HepG2 (cell line): ENCODE measurements around the gene XKR3. TPM values are rescaled to one million over a fixed set of nuclear protein-coding genes. Genes with fewer than 3 reads are reported as not detected.

Experiments
- ATAC-seq: fragments of 200-7000 bp; cut with Tn5 transposase; 3 replicates; pipeline ENCODE4 v1.9.1; 2020; ENCODE audit warnings: mild to moderate bottlenecking, moderate library complexity
- BruUV-seq: library from RNA; stranded (reverse); fragments of 400-500 nt; replicated peaks from 2 replicates; lab custom pipeline; 2021; lab: Mats Ljungman, UMichigan
- CTCF ChIA-PET: fragments of 300-600 bp; formaldehyde crosslinking; extraction: SDS; loops from one replicate; lab custom pipeline; 2021; ENCODE audit warnings: low total read pairs, inconsistent platforms, low intra/inter-chr PET ratio; lab: Yijun Ruan, JAX
- POLR2A ChIA-PET: fragments of 350-600 bp; sonication (Branson Sonifier 250); formaldehyde crosslinking; loops from one replicate; lab custom pipeline; 2020; ENCODE audit warnings: antibody characterized with exemption, inconsistent platforms; lab: Yijun Ruan, JAX
- DNase-seq: peaks from one replicate; pipeline ENCODE4 v3.0.0-alpha.2; 2015; ENCODE audit warnings: low spot score
- FAIRE-seq: peaks from 3 replicates; lab custom pipeline; 2011; peaks lifted over from hg19 to GRCh38; lab: Jason Lieb, UNC
- H2AFZ ChIP-seq: one replicate; pipeline ENCODE4 v1.6.1; 2011; ENCODE audit warnings: low read length, inconsistent platforms
- H3K27ac ChIP-seq: fragments of 300-600 bp; 3 replicates; pipeline ENCODE4 v1.8.0; 2011; ENCODE audit warnings: mixed run types, mild to moderate bottlenecking, mixed read lengths, low read length, inconsistent platforms; ENCODE audit not compliant: insufficient read depth; ENCODE audit errors: extremely low read length
- H3K27me3 ChIP-seq, 2 experiments: fragments of 200-600 bp in 1 of 2; 2 replicates in 1 of 2; 3 replicates in 1 of 2; pipeline versions ENCODE4 v1.6.0 to v1.8.0; 2011; ENCODE audit warnings: low read length in 2 of 2, mild to moderate bottlenecking in 2 of 2, moderate library complexity in 2 of 2, inconsistent platforms in 1 of 2; ENCODE audit not compliant: insufficient read depth in 2 of 2, control insufficient read depth in 1 of 2
- H3K36me3 ChIP-seq, 2 experiments: fragments of 200-600 bp in 1 of 2; replicated peaks in 1 of 2; 2 replicates in 1 of 2; 3 replicates in 1 of 2; pipeline versions ENCODE4 v1.5.1 to v1.8.0; 2011; ENCODE audit warnings: low read length in 2 of 2, inconsistent platforms in 1 of 2; ENCODE audit not compliant: insufficient read depth in 2 of 2, control insufficient read depth in 1 of 2
- H3K4me1 ChIP-seq: 2 replicates; pipeline ENCODE4 v1.5.1; 2012; ENCODE audit warnings: low read length, inconsistent platforms; ENCODE audit not compliant: insufficient read depth
- H3K4me2 ChIP-seq: 2 replicates; pipeline ENCODE4 v1.6.0; 2011; ENCODE audit warnings: low read depth, low read length, inconsistent platforms
- H3K4me3 ChIP-seq, 3 experiments: fragments of 200-600 bp in 1 of 3; sonication (generic), shearing (Covaris generic) in 1 of 3; replicated peaks in 1 of 3; 2 replicates each; pipeline ENCODE4 v1.5.1; 2011 to 2016; ENCODE audit warnings: low read length in 3 of 3, inconsistent platforms in 2 of 3, low read depth in 2 of 3, mild to moderate bottlenecking in 2 of 3, control low read depth in 1 of 3, mixed read lengths in 1 of 3; ENCODE audit not compliant: insufficient read depth in 1 of 3
- H3K79me2 ChIP-seq: one replicate; pipeline ENCODE4 v1.6.1; 2011; ENCODE audit warnings: low read length, inconsistent platforms; ENCODE audit not compliant: insufficient read depth
- H3K9ac ChIP-seq: 2 replicates; pipeline ENCODE4 v1.6.0; 2011; ENCODE audit warnings: mild to moderate bottlenecking, low read depth, low read length, inconsistent platforms; ENCODE audit not compliant: insufficient read depth
- H3K9me3 ChIP-seq: 2 replicates; pipeline ENCODE4 v1.5.1; 2012; ENCODE audit warnings: mild to moderate bottlenecking, low read length
- H4K20me1 ChIP-seq: 2 replicates; pipeline ENCODE4 v1.6.0; 2011; ENCODE audit warnings: inconsistent platforms, mild to moderate bottlenecking, low read length, moderate library complexity; ENCODE audit not compliant: insufficient read depth
- DMAP1 ChIP-seq: IDR thresholded peaks from 2 replicates; pipeline ENCODE4 v1.6.1; 2016
- GRHL1 ChIP-seq: sonication (generic); formaldehyde crosslinking; conservative IDR thresholded peaks from 2 replicates; pipeline ENCODE4 v1.8.0; 2022; ENCODE audit warnings: missing genetic modification reagents
- HNRNPH1 ChIP-seq: fragments of 200-400 bp; formaldehyde crosslinking; optimal IDR thresholded peaks from 2 replicates; pipeline ENCODE3; 2017; ENCODE audit warnings: mild to moderate bottlenecking, low read depth, low read length
- JUN ChIP-seq: sonication (generic); formaldehyde crosslinking; IDR thresholded peaks from 2 replicates; pipeline ENCODE4 v1.4.0; 2020; ENCODE audit warnings: mild to moderate bottlenecking, missing genetic modification reagents
- KMT2B ChIP-seq: IDR thresholded peaks from 2 replicates; pipeline ENCODE4 v1.6.1; 2016; ENCODE audit warnings: missing genetic modification reagents, missing compliant biosample characterization
- SAP130 ChIP-seq: IDR thresholded peaks from 2 replicates; pipeline ENCODE4 v1.6.1; 2016; ENCODE audit warnings: low read depth
- SNAPC2 ChIP-seq: sonication (generic); formaldehyde crosslinking; IDR thresholded peaks from 2 replicates; pipeline ENCODE4 v1.8.1; 2022; ENCODE audit warnings: mild to moderate bottlenecking, missing genetic modification reagents
- SPEN ChIP-seq: sonication (generic); formaldehyde crosslinking; IDR thresholded peaks from 2 replicates; pipeline ENCODE4 v1.5.1; 2020; ENCODE audit warnings: low read depth, mild to moderate bottlenecking, missing genetic modification reagents
- ZNF598 ChIP-seq: sonication (generic); formaldehyde crosslinking; IDR thresholded peaks from 2 replicates; pipeline ENCODE4 v1.5.1; 2020; ENCODE audit warnings: mild to moderate bottlenecking, missing genetic modification reagents, borderline replicate concordance
- ZSCAN12 ChIP-seq: sonication (generic); formaldehyde crosslinking; IDR thresholded peaks from 2 replicates; pipeline ENCODE4 v1.9.0; 2021; ENCODE audit warnings: mild to moderate bottlenecking, missing genetic modification reagents
- WGBS: methylation state at CpG from one replicate; pipeline ENCODE4 v1.1.6; 2017; ENCODE audit warnings: low lambda C conversion rate; 5-methylcytosine and 5-hydroxymethylcytosine counted together
- in situ Hi-C: cut with HindIII; loops from 2 replicates; pipeline ENCODE4 v1.10.0; 2017; ENCODE audit warnings: low pct_unique_long_range_greater_than_20kb; ENCODE audit not compliant: extremely low pct_ligation_motif_present
- intact Hi-C: fragments of 100-400 bp; cut with micrococcal nuclease; formaldehyde crosslinking; loops from one replicate; pipeline ENCODE4 v1.10.0; 2022; ENCODE audit not compliant: unreplicated experiment
- polyA plus RNA-seq, 8 experiments: library from polyadenylated mRNA; depleted of rRNA in 3 of 8; stranded (reverse) in 7 of 8; unstranded in 1 of 8; fragments of >200 nt; fragmentation: Illumina TruSeq in 4 of 8; extraction: Trizol in 4 of 8; gene quantifications; 2 replicates each; pipeline versions ENCODE4 v1.2.1 to v1.2.3, GENCODE V29; 2011 to 2016; ENCODE audit warnings: low read depth in 4 of 8, missing spikeins in 1 of 8, mixed read lengths in 1 of 8; ENCODE audit not compliant: insufficient read depth in 1 of 8
- total RNA-seq, 5 experiments: library from RNA; depleted of rRNA; stranded (reverse); fragments of >200 nt; fragmentation: Illumina TruSeq; extraction: Trizol; gene quantifications; 2 replicates each; pipeline ENCODE4 v1.2.3, GENCODE V29; 2016; ENCODE audit warnings: low read depth in 1 of 5
- TF ChIP-seq, protein P1 (sequence below), 2 experiments: sonication (generic) in 1 of 2; formaldehyde crosslinking in 1 of 2; IDR thresholded peaks; 2 replicates each; pipeline versions ENCODE4 v1.6.1 to v1.9.0; 2014 to 2022; ENCODE audit warnings: antibody characterized with exemption in 1 of 2, borderline replicate concordance in 1 of 2, inconsistent platforms in 1 of 2, low read depth in 1 of 2, missing genetic modification reagents in 1 of 2
- TF ChIP-seq, protein P2 (sequence below): IDR thresholded peaks from 2 replicates; pipeline ENCODE4 v1.6.1; 2016; ENCODE audit warnings: low read depth, missing genetic modification reagents, missing compliant biosample characterization

The XKR3 gene
- total and polyA plus RNA-seq, 2 of the 13 experiments (the other 11 are each of a cell fraction or from before 2014, with no cell fraction given) = not detected

- POLR2A ChIA-PET = no interaction called here
- Histone ChIP-seq H3K4me2 (no peak overlapping the region), H3K9ac (no peak overlapping the region), H2AFZ (no peak overlapping the region), H3K27me3 (no peaks in the 10 kb centered on the region), H3K27ac (no peak overlapping the region), H3K4me3 (no peak overlapping the region), H3K79me2 (no peaks in the 10 kb centered on the region), H3K36me3 (no peaks in the 10 kb centered on the region), H3K9me3 (no peaks in the 10 kb centered on the region), H3K4me1 (no peaks in the 10 kb centered on the region), H4K20me1 (no peaks in the 10 kb centered on the region)
- DNase-seq (no peak), ATAC-seq (no peak), FAIRE-seq (no peak)
- CTCF ChIA-PET = no interaction called here
- WGBS = 33% methylated on average over 5 of the region's 5 CpGs
- no peak for TF ChIP-seq DMAP1 (CRISPR knock-in tag)
- no peak for TF ChIP-seq ZSCAN12
- no peak for TF ChIP-seq SPEN
- TF ChIP-seq, protein P1, sequence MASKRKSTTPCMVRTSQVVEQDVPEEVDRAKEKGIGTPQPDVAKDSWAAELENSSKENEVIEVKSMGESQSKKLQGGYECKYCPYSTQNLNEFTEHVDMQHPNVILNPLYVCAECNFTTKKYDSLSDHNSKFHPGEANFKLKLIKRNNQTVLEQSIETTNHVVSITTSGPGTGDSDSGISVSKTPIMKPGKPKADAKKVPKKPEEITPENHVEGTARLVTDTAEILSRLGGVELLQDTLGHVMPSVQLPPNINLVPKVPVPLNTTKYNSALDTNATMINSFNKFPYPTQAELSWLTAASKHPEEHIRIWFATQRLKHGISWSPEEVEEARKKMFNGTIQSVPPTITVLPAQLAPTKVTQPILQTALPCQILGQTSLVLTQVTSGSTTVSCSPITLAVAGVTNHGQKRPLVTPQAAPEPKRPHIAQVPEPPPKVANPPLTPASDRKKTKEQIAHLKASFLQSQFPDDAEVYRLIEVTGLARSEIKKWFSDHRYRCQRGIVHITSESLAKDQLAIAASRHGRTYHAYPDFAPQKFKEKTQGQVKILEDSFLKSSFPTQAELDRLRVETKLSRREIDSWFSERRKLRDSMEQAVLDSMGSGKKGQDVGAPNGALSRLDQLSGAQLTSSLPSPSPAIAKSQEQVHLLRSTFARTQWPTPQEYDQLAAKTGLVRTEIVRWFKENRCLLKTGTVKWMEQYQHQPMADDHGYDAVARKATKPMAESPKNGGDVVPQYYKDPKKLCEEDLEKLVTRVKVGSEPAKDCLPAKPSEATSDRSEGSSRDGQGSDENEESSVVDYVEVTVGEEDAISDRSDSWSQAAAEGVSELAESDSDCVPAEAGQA (IDR thresholded peaks at IDR 0.05; ENCODE audit: low read depth) = no peak
- TF ChIP-seq, protein P1 (CRISPR knock-in tag; IDR thresholded peaks at IDR 0.05; ENCODE audit: borderline replicate concordance) = no peak
- TF ChIP-seq ZNF598 (CRISPR knock-in tag) = no peak
- TF ChIP-seq JUN (CRISPR knock-in tag) = no peak
- no peak for TF ChIP-seq GRHL1 (CRISPR knock-in tag)
- TF ChIP-seq HNRNPH1 = no peak
- no peak for TF ChIP-seq SNAPC2 (CRISPR knock-in tag)
- no peak for TF ChIP-seq KMT2B (CRISPR knock-in tag)
- TF ChIP-seq SAP130 (CRISPR knock-in tag) = no peak
- TF ChIP-seq, protein P2, sequence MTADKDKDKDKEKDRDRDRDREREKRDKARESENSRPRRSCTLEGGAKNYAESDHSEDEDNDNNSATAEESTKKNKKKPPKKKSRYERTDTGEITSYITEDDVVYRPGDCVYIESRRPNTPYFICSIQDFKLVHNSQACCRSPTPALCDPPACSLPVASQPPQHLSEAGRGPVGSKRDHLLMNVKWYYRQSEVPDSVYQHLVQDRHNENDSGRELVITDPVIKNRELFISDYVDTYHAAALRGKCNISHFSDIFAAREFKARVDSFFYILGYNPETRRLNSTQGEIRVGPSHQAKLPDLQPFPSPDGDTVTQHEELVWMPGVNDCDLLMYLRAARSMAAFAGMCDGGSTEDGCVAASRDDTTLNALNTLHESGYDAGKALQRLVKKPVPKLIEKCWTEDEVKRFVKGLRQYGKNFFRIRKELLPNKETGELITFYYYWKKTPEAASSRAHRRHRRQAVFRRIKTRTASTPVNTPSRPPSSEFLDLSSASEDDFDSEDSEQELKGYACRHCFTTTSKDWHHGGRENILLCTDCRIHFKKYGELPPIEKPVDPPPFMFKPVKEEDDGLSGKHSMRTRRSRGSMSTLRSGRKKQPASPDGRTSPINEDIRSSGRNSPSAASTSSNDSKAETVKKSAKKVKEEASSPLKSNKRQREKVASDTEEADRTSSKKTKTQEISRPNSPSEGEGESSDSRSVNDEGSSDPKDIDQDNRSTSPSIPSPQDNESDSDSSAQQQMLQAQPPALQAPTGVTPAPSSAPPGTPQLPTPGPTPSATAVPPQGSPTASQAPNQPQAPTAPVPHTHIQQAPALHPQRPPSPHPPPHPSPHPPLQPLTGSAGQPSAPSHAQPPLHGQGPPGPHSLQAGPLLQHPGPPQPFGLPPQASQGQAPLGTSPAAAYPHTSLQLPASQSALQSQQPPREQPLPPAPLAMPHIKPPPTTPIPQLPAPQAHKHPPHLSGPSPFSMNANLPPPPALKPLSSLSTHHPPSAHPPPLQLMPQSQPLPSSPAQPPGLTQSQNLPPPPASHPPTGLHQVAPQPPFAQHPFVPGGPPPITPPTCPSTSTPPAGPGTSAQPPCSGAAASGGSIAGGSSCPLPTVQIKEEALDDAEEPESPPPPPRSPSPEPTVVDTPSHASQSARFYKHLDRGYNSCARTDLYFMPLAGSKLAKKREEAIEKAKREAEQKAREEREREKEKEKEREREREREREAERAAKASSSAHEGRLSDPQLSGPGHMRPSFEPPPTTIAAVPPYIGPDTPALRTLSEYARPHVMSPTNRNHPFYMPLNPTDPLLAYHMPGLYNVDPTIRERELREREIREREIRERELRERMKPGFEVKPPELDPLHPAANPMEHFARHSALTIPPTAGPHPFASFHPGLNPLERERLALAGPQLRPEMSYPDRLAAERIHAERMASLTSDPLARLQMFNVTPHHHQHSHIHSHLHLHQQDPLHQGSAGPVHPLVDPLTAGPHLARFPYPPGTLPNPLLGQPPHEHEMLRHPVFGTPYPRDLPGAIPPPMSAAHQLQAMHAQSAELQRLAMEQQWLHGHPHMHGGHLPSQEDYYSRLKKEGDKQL = no peak
- in situ Hi-C loops = no loop called here
- no TSS peak for BruUV-seq
- intact Hi-C loops = no loop called here
These were observed 18.8 kb downstream of the XKR3 start for GRCh38 chr22:16806401-16806800.
